B cell (primary cell): Measurements from ENCODE around the gene PLEKHH2. TPM values are rescaled to one million over a fixed set of nuclear protein-coding genes. Genes with fewer than 3 reads are reported as not detected.

ENCODE experiments used
- ATAC-seq: fragments of 200-7000 bp; cut with Tn5 transposase; one replicate; pipeline ENCODE4 v1.10.0; 2021; ENCODE audit warnings: low read depth, mild to moderate bottlenecking, moderate number of reproducible peaks, moderate library complexity
- CTCF ChIA-PET: fragments of 350-600 bp; sonication (Branson Sonifier 250); formaldehyde crosslinking; loops from one replicate; lab custom pipeline; 2021; ENCODE audit warnings: antibody characterized with exemption, inconsistent platforms; lab: Charles Lee
- POLR2A ChIA-PET: fragments of 350-600 bp; sonication (Branson Sonifier 250); formaldehyde crosslinking; loops from one replicate; lab custom pipeline; 2021; ENCODE audit warnings: antibody characterized with exemption; lab: Charles Lee
- DNase-seq: peaks from one replicate; pipeline ENCODE4 v3.0.0; 2013
- H2AFZ ChIP-seq: 2 replicates; pipeline ENCODE4 v1.6.1; 2012; ENCODE audit warnings: mild to moderate bottlenecking, low read depth, low read length; ENCODE audit not compliant: insufficient read depth, poor library complexity, severe bottlenecking
- H3K27ac ChIP-seq, 2 donors: 1 replicate in 1 of 2; 2 replicates in 1 of 2; pipeline ENCODE4 v1.5.1; 2012 to 2013; ENCODE audit warnings: low read length in 2 of 2, mild to moderate bottlenecking in 2 of 2, moderate library complexity in 1 of 2
- H3K27me3 ChIP-seq, 4 experiments: fragments of 200-600 bp in 1 of 4; sonication (generic) in 1 of 4; replicated peaks in 1 of 4; 1 replicate in 2 of 4; 2 replicates in 2 of 4; pipeline versions ENCODE4 v1.6.1 to v1.7.0; 2013 to 2016; ENCODE audit warnings: low read length in 3 of 4, mild to moderate bottlenecking in 2 of 4, mixed read lengths in 1 of 4, moderate library complexity in 1 of 4; ENCODE audit not compliant: insufficient read depth in 4 of 4, control insufficient read depth in 3 of 4; ENCODE audit errors: control extremely low read depth in 1 of 4
- H3K36me3 ChIP-seq, 2 experiments: replicated peaks in 1 of 2; 1 replicate in 1 of 2; 2 replicates in 1 of 2; pipeline versions ENCODE4 v1.6.1 to v1.7.1; 2013; ENCODE audit warnings: low read length in 1 of 2; ENCODE audit not compliant: insufficient read depth in 2 of 2, control insufficient read depth in 1 of 2; ENCODE audit errors: control extremely low read depth in 1 of 2, extremely low read depth in 1 of 2
- H3K4me1 ChIP-seq, 2 donors: fragments of 200-600 bp in 1 of 2; sonication (generic) in 1 of 2; 1 replicate in 1 of 2; 2 replicates in 1 of 2; pipeline versions ENCODE4 v1.5.1 to v1.6.1; 2013 to 2017; ENCODE audit warnings: low read length in 2 of 2; ENCODE audit not compliant: control insufficient read depth in 2 of 2, insufficient read depth in 2 of 2
- H3K4me2 ChIP-seq: replicated peaks from 2 replicates; pipeline ENCODE3; 2012; ENCODE audit warnings: mild to moderate bottlenecking, low read depth, low read length; ENCODE audit not compliant: poor library complexity, severe bottlenecking
- H3K4me3 ChIP-seq, 5 experiments: fragments of 200-600 bp in 1 of 5; sonication (generic) in 1 of 5; 1 replicate in 3 of 5; 2 replicates in 2 of 5; pipeline versions ENCODE4 v1.5.1 to v1.7.0; 2011 to 2016; ENCODE audit warnings: low read length in 4 of 5, mild to moderate bottlenecking in 4 of 5, low read depth in 2 of 5, control low read depth in 1 of 5, moderate library complexity in 1 of 5; ENCODE audit not compliant: insufficient read depth in 1 of 5; ENCODE audit errors: control extremely low read depth in 1 of 5, extremely low read depth in 1 of 5
- H3K79me2 ChIP-seq: fragments of 200-600 bp; sonication (generic); one replicate; pipeline ENCODE4 v1.6.0; 2016; ENCODE audit warnings: low read length; ENCODE audit not compliant: control insufficient read depth, insufficient read depth
- H3K9ac ChIP-seq: fragments of 200-600 bp; sonication (generic); 2 replicates; pipeline ENCODE4 v1.6.1; 2017; ENCODE audit warnings: mild to moderate bottlenecking, low read length, moderate library complexity
- H3K9me3 ChIP-seq, 3 donors: one replicate each; pipeline versions ENCODE4 v1.6.1 to v1.7.1; 2013; ENCODE audit warnings: low read length in 2 of 3; ENCODE audit not compliant: control insufficient read depth in 2 of 3, insufficient read depth in 1 of 3; ENCODE audit errors: control extremely low read depth in 1 of 3
- H4K20me1 ChIP-seq: 2 replicates; pipeline ENCODE4 v1.6.0; 2012; ENCODE audit warnings: mild to moderate bottlenecking, low read length; ENCODE audit not compliant: insufficient read depth, control insufficient read depth, poor library complexity, severe bottlenecking
- H3K27ac Mint-ChIP-seq: one replicate; pipeline ENCODE4 v1.8.0; 2021; ENCODE audit warnings: mixed read lengths
- H3K27me3 Mint-ChIP-seq: one replicate; pipeline ENCODE4 v1.8.0; 2021; ENCODE audit warnings: mixed read lengths
- H3K4me1 Mint-ChIP-seq: one replicate; pipeline ENCODE4 v1.8.0; 2021; ENCODE audit warnings: mixed read lengths
- H3K4me3 Mint-ChIP-seq: one replicate; pipeline ENCODE4 v1.8.0; 2021; ENCODE audit warnings: mixed read lengths
- H3K9me3 Mint-ChIP-seq: one replicate; pipeline ENCODE4 v1.8.0; 2022; ENCODE audit warnings: mixed read lengths; ENCODE audit not compliant: insufficient read depth
- CTCF ChIP-seq: fragments of 200-600 bp; IDR thresholded peaks from one replicate; pipeline ENCODE4 v1.8.0; 2022; ENCODE audit warnings: antibody characterized with exemption, mild to moderate bottlenecking
- EZH2 ChIP-seq: IDR thresholded peaks from 2 replicates; pipeline ENCODE4 v1.6.1; 2012; ENCODE audit warnings: borderline replicate concordance, low read depth, mild to moderate bottlenecking, moderate library complexity, low read length; ENCODE audit not compliant: insufficient read depth, poor library complexity, severe bottlenecking
- WGBS: methylation state at CpG from one replicate; pipeline ENCODE4 v1.1.5; 2013; ENCODE audit warnings: missing lambda C conversion rate; ENCODE audit not compliant: insufficient coverage; 5-methylcytosine and 5-hydroxymethylcytosine counted together
- intact Hi-C: fragments of 100-400 bp; cut with micrococcal nuclease; formaldehyde crosslinking; loops from one replicate; pipeline ENCODE4 v1.10.0; 2022
- polyA plus RNA-seq: library from polyadenylated mRNA; depleted of rRNA; stranded (reverse); fragments of >200 nt; gene quantifications from 2 replicates; pipeline ENCODE4 v1.2.3, GENCODE V29; 2012
- total RNA-seq, 2 donors: library from RNA; stranded (reverse); fragments of 120-200 nt in 1 of 2; gene quantifications; 1 replicate in 1 of 2; 2 replicates in 1 of 2; pipeline versions ENCODE4 v1.2.3 to v1.2.4, GENCODE V29; 2013 to 2022

Gene PLEKHH2
- total and polyA plus RNA-seq, 2 donors (not counting 1 experiment from before 2014, with no cell fraction given) = 0.17 to 0.19 TPM

GRCh38 chr2:43619511-43619910 lies 17.5 kb upstream of the PLEKHH2 start:
- Histone ChIP-seq H3K4me3 (no peak overlapping the region), H3K27ac (no peak overlapping the region), H3K9me3 (no peaks in the 10 kb centered on the region), H3K9ac (no peak overlapping the region), H4K20me1 (no peaks in the 10 kb centered on the region), H3K79me2 (no peaks in the 10 kb centered on the region), H3K27me3 (peaks cover 0 to 7% (median 4%) of the 10 kb centered on the region in 4 experiments), H2AFZ (no peak overlapping the region), H3K36me3 (no peaks in the 10 kb centered on the region), H3K4me2 (no peak overlapping the region), H3K4me1 (no peaks in the 10 kb centered on the region)
- TF ChIP-seq CTCF (no peak), EZH2 (no peak)
- CTCF ChIA-PET = no interaction called here
- no peak overlapping the region for H3K4me3 Mint-ChIP-seq
- DNase-seq (no peak), ATAC-seq (no peak)
- H3K27me3 Mint-ChIP-seq = peaks cover 48% of the 10 kb centered on the region
- POLR2A ChIA-PET = no interaction called here
- no peak overlapping the region for H3K27ac Mint-ChIP-seq
- no peaks in the 10 kb centered on the region for H3K9me3 Mint-ChIP-seq
- WGBS = 97% methylated on average over 9 of the region's 10 CpGs
- no peaks in the 10 kb centered on the region for H3K4me1 Mint-ChIP-seq
- intact Hi-C loops = no loop called here

- 93% methylated on average over 4 of the region's 6 CpGs for WGBS
- Histone ChIP-seq H3K9ac (no peak overlapping the region), H2AFZ (no peak overlapping the region), H3K4me2 (no peak overlapping the region), H3K36me3 (no peaks in the 10 kb centered on the region), H4K20me1 (no peaks in the 10 kb centered on the region), H3K9me3 (peaks cover 0 to 9% (median 0%) of the 10 kb centered on the region in 3 donors), H3K4me1 (no peaks in the 10 kb centered on the region), H3K27me3 (peaks cover 0 to 7% (median under 1%) of the 10 kb centered on the region in 4 experiments), H3K4me3 (no peak overlapping the region), H3K27ac (no peak overlapping the region), H3K79me2 (no peaks in the 10 kb centered on the region)
- H3K27ac Mint-ChIP-seq = no peak overlapping the region
- no peaks in the 10 kb centered on the region for H3K4me1 Mint-ChIP-seq
- no peak for TF ChIP-seq CTCF
- TF ChIP-seq EZH2 = no peak
- ChIA-PET CTCF (no interaction called here), POLR2A (no interaction called here)
- H3K27me3 Mint-ChIP-seq = peaks cover 40% of the 10 kb centered on the region
- H3K9me3 Mint-ChIP-seq = no peaks in the 10 kb centered on the region
- H3K4me3 Mint-ChIP-seq = no peak overlapping the region
- ATAC-seq = no peak
- DNase-seq = no peak
- intact Hi-C loops = no loop called here
These were observed 14.1 kb upstream of the PLEKHH2 start for GRCh38 chr2:43622931-43623451.
